Transverse colon (tissue), 4 donors: ENCODE data around the gene PPM1H. TPM values are rescaled to one million over a fixed set of nuclear protein-coding genes. Genes with fewer than 3 reads are reported as not detected.

Source experiments
- DNase-seq: peaks from one replicate; pipeline ENCODE4 v3.0.0-alpha.2; 2019
- H3K27ac ChIP-seq, 4 donors: fragments of 200-600 bp; sonication (generic); 2 replicates each; pipeline ENCODE4 v1.5.1; 2016 to 2018; ENCODE audit warnings: inconsistent platforms in 4 of 4
- H3K27me3 ChIP-seq: fragments of 200-600 bp; sonication (generic); 2 replicates; pipeline ENCODE4 v1.5.1; 2017; ENCODE audit warnings: inconsistent platforms
- H3K36me3 ChIP-seq, 4 donors: fragments of 200-600 bp; sonication (generic); 2 replicates each; pipeline ENCODE4 v1.5.1; 2017 to 2019; ENCODE audit warnings: inconsistent platforms in 4 of 4
- H3K4me1 ChIP-seq, 4 donors: fragments of 200-600 bp; sonication (generic); 2 replicates each; pipeline ENCODE4 v1.5.1; 2017 to 2020; ENCODE audit warnings: inconsistent platforms in 4 of 4
- H3K4me3 ChIP-seq, 4 donors: fragments of 200-600 bp; sonication (generic); 1 replicate in 1 of 4; 2 replicates in 3 of 4; pipeline versions ENCODE4 v1.5.1 to v1.6.1; 2017 to 2019; ENCODE audit warnings: inconsistent platforms in 4 of 4
- H3K9me3 ChIP-seq, 2 donors: fragments of 200-600 bp; sonication (generic); 2 replicates each; pipeline ENCODE4 v1.5.1; 2017 to 2019; ENCODE audit warnings: inconsistent platforms in 2 of 2
- CTCF ChIP-seq, 5 experiments: fragments of 200-600 bp in 3 of 5; fragments of 450-650 bp in 2 of 5; sonication (generic) in 3 of 5; IDR thresholded peaks; 1 replicate in 2 of 5; 2 replicates in 3 of 5; pipeline ENCODE4 v1.5.1; 2016 to 2017; ENCODE audit warnings: antibody characterized with exemption in 5 of 5, inconsistent platforms in 3 of 5, mild to moderate bottlenecking in 2 of 5, moderate library complexity in 1 of 5
- EP300 ChIP-seq: sonication (generic); formaldehyde crosslinking; IDR thresholded peaks from one replicate; pipeline ENCODE4 v1.6.1; 2017; ENCODE audit warnings: antibody characterized with exemption, low read depth
- POLR2A ChIP-seq: fragments of 450-650 bp; IDR thresholded peaks from one replicate; pipeline ENCODE4 v1.6.1; 2016; ENCODE audit warnings: antibody characterized with exemption, mild to moderate bottlenecking, moderate library complexity
- POLR2AphosphoS5 ChIP-seq, 3 donors: sonication (generic); formaldehyde crosslinking; IDR thresholded peaks; one replicate each; pipeline ENCODE4 v1.6.1; 2016; ENCODE audit warnings: antibody characterized with exemption in 3 of 3
- WGBS, 2 donors: methylation state at CpG; one replicate each; pipeline ENCODE4 v1.1.5; 2018; ENCODE audit warnings: low coverage in 1 of 2; 5-methylcytosine and 5-hydroxymethylcytosine counted together
- in situ Hi-C, 4 donors: fragments of 200-750 bp; cut with MboI; loops; one replicate each; pipeline versions ENCODE4 v1.15.0 to v1.15.1; 2017; ENCODE audit warnings: low sequenced_read_pairs in 3 of 4, low pct_ligation_motif_present in 1 of 4, low pct_unique_long_range_greater_than_20kb in 1 of 4
- intact Hi-C: fragments of 100-400 bp; cut with DNase I; formaldehyde crosslinking; loops from one replicate; pipeline ENCODE4 v1.15.1; 2023; ENCODE audit warnings: low total_unique reads
- total RNA-seq, 4 donors: library from RNA; depleted of rRNA; stranded (reverse); fragments of >200 nt; gene quantifications; one replicate each; pipeline ENCODE4 v1.1.0, GENCODE V29; 2016

PPM1H gene
- total RNA-seq, 4 donors from 2014 or later, result 0.37 to 3.2 (median 2.8) TPM

- no peak for TF ChIP-seq POLR2AphosphoS5 (IDR thresholded peaks at IDR 0.05)
- TF ChIP-seq CTCF (IDR thresholded peaks at IDR 0.05), result no peak
- no peak for TF ChIP-seq EP300
- TF ChIP-seq POLR2A, result no peak
- in situ Hi-C loops (no loop called here), intact Hi-C loops (no loop called here)
- Histone ChIP-seq H3K36me3 (no peaks in the 10 kb centered on the region), H3K9me3 (no peaks in the 10 kb centered on the region), H3K27ac (no peak overlapping the region), H3K4me3 (no peak overlapping the region), H3K27me3 (no peaks in the 10 kb centered on the region), H3K4me1 (peaks cover 0 to 11% (median 0%) of the 10 kb centered on the region in 4 donors)
- no peak for DNase-seq
- 70 to 86% methylated on average over 1 to 2 of the region's 2 CpGs for WGBS, 2 donors
These were observed 225.6 kb downstream of the PPM1H start for GRCh38 chr12:62709311-62709710.

GRCh38 chr12:62707939-62708338 lies 227.0 kb downstream of the PPM1H start:
- DNase-seq, result no peak
- H3K27ac ChIP-seq, result no peak overlapping the region
- intact Hi-C loops (no loop called here), in situ Hi-C loops (no loop called here)
- TF ChIP-seq CTCF (IDR thresholded peaks at IDR 0.05) (no peak), EP300 (no peak), POLR2A (no peak)
- no peaks in the 10 kb centered on the region for H3K27me3 ChIP-seq
- no peaks in the 10 kb centered on the region for H3K9me3 ChIP-seq
- no peaks in the 10 kb centered on the region for H3K36me3 ChIP-seq
- no peak overlapping the region for H3K4me3 ChIP-seq
- WGBS, 2 donors, result 90 to 100% methylated on average over 1 to 2 of the region's 2 CpGs
- peaks cover 0 to 21% (median 0%) of the 10 kb centered on the region in 4 donors for H3K4me1 ChIP-seq

- WGBS, 2 donors, result 60 to 90% methylated on average over 1 to 4 of the region's 4 CpGs
- in situ Hi-C loops (no loop called here), intact Hi-C loops (no loop called here)
- TF ChIP-seq CTCF (IDR thresholded peaks at IDR 0.05), result no peak
- no peaks in the 10 kb centered on the region for H3K9me3 ChIP-seq
- H3K4me1 ChIP-seq, result peaks cover 0 to 23% (median 3%) of the 10 kb centered on the region in 4 donors
- H3K4me3 ChIP-seq, result no peak overlapping the region
- no peaks in the 10 kb centered on the region for H3K27me3 ChIP-seq
- no peak for DNase-seq
- no peaks in the 10 kb centered on the region for H3K36me3 ChIP-seq
- H3K27ac ChIP-seq, result no peak overlapping the region
These were observed 229.1 kb downstream of the PPM1H start for GRCh38 chr12:62705846-62706245.

- in situ Hi-C loops, result no loop called here
- H3K9me3 ChIP-seq, result no peaks in the 10 kb centered on the region
- H3K27ac ChIP-seq, result peak overlapping the region in 3 of 4 donors; percentile 33 to 38 (median 33)
- TF ChIP-seq EP300 (no peak), POLR2AphosphoS5 (IDR thresholded peaks at IDR 0.05) (no peak), CTCF (IDR thresholded peaks at IDR 0.05) (no peak), POLR2A (no peak)
- no peak overlapping the region for H3K4me3 ChIP-seq
- no peaks in the 10 kb centered on the region for H3K27me3 ChIP-seq
- DNase-seq, result no peak
- H3K4me1 ChIP-seq, result peaks cover 0 to 16% (median 3%) of the 10 kb centered on the region in 4 donors
- WGBS, 2 donors, result 55% methylated on average over 4 of the region's 4 CpGs; no CpG with 5 or more reads in 1 of the 2 donors
- no peaks in the 10 kb centered on the region for H3K36me3 ChIP-seq
- intact Hi-C loops, result no loop called here
These were observed 232.0 kb downstream of the PPM1H start for GRCh38 chr12:62703011-62703380.
